Measurements from ENCODE around the gene MPPED1.

The MPPED1 gene

GRCh38 chr22:43411040-43411868 is 560 bp upstream of the MPPED1 start:
- Mint-ChIP-seq H3K27ac (no peak overlapping the region), H3K4me3 (no peak overlapping the region), H3K27me3 (peaks cover 29% of the 10 kb centered on the region), H3K4me1 (no peaks in the 10 kb centered on the region), H3K9me3 (no peaks in the 10 kb centered on the region), H3K36me3 (no peaks in the 10 kb centered on the region)
- DNase-seq (ENCODE audit: low spot score in 2 of 2), result no peak
- ATAC-seq (ENCODE audit: low read depth), result no peak

GRCh38 chr22:43412808-43413795 is 1.3 kb downstream of the MPPED1 start:
- Mint-ChIP-seq H3K27me3 (peaks cover 25% of the 10 kb centered on the region), H3K4me3 (no peak overlapping the region), H3K36me3 (no peaks in the 10 kb centered on the region), H3K27ac (no peak overlapping the region), H3K4me1 (no peaks in the 10 kb centered on the region), H3K9me3 (no peaks in the 10 kb centered on the region)
- DNase-seq (ENCODE audit: low spot score in 2 of 2), result no peak
- ATAC-seq (ENCODE audit: low read depth), result no peak

DNA sequence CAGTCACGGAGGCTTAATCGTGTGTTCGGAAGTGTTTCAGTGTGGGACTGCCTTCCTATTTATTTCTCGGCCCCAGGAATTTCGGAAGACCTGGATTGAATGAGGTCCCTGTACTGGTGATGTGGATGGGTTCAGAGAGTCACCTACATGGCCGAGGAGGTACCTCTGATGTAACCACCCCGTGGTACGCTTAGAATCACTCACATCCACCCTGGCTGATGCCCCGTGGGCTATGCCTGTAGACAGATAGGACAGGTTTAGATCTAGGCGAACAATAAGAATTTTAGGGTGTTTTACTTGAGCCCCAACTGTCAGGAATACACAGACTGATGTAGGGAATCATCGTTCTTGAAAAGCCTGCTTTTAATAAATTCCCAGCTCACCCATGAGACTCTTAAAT is 2.0 kb downstream of the MPPED1 start:
- no peak overlapping the region for H3K4me3 Mint-ChIP-seq
- H3K4me1 Mint-ChIP-seq, result no peaks in the 10 kb centered on the region
- no peak for DNase-seq (ENCODE audit: low spot score in 2 of 2)
- H3K27me3 Mint-ChIP-seq, result peaks cover 24% of the 10 kb centered on the region
- no peak for ATAC-seq (ENCODE audit: low read depth)
- no peaks in the 10 kb centered on the region for H3K9me3 Mint-ChIP-seq
- H3K36me3 Mint-ChIP-seq, result no peaks in the 10 kb centered on the region
- no peak overlapping the region for H3K27ac Mint-ChIP-seq

GRCh38 chr22:43415681-43416080 is 3.9 kb downstream of the MPPED1 start:
- ATAC-seq (ENCODE audit: low read depth) (no peak), DNase-seq (ENCODE audit: low spot score in 2 of 2) (no peak)
- Mint-ChIP-seq H3K27me3 (peaks cover 15% of the 10 kb centered on the region), H3K4me3 (no peak overlapping the region), H3K4me1 (no peaks in the 10 kb centered on the region), H3K36me3 (no peaks in the 10 kb centered on the region), H3K27ac (no peak overlapping the region), H3K9me3 (no peaks in the 10 kb centered on the region)

DNA sequence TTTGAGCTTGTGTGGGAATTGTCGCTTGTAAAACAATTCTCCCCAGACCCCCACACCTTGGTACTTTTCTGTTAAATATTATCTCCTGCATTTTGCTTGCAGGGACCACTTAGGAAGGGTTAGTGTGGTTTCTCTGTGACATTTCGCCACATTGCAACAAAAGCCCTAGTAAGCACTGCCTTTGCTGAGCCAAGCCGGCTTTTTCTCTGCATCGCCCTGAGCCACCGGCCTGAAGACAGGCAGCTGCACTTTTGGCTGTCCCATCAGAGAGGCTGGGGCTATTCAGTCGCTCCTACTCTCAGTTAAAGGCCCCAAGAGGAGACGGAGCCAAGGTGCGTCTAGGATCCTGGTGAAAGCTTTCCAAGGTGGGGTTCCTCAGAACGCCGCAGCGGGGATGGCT is 5.7 kb downstream of the MPPED1 start:
- no peak overlapping the region for H3K27ac Mint-ChIP-seq
- peaks cover 15% of the 10 kb centered on the region for H3K27me3 Mint-ChIP-seq
- no peaks in the 10 kb centered on the region for H3K36me3 Mint-ChIP-seq
- no peaks in the 10 kb centered on the region for H3K9me3 Mint-ChIP-seq
- DNase-seq (ENCODE audit: low spot score in 2 of 2) (no peak), ATAC-seq (ENCODE audit: low read depth) (no peak)
- no peaks in the 10 kb centered on the region for H3K4me1 Mint-ChIP-seq
- H3K4me3 Mint-ChIP-seq, result no peak overlapping the region

DNA sequence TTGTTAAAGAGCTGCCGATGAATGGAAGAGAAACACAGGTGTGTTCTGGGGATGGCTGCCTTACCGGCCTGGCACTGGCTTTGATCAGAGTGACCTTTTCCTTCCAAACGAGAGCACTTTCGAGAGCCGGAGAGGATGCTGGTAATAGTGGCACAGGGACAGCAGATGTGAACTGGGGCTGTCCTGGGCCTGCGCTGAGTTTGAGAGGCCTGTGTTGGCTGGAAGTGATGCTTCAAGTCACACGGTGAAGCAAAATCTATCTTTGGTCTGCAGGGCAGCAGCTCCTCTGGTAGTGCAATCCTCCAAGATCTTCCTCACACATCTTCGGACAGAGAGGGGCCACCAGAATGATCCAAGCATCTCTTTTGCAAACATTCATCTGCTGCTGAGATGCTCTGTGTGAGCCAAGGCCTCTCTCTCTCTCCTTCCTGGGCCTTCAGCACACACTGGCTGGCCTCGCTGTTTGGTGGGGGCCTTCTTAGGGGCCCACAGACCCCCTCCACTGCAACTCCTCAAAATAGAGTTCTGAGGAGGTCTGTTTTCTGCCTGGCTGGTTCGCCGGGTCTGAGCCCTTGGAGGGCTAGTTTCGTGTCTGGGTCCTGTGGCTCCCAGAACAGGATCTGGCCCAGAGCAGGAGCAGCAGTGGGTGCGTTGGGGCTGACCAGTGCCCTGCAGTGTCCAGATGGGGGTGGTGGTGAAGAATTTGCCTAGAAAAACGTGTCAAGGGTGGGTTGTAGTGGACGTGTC is 6.4 kb downstream of the MPPED1 start:
- Mint-ChIP-seq H3K27me3 (peaks cover 10% of the 10 kb centered on the region), H3K4me3 (no peak overlapping the region), H3K36me3 (no peaks in the 10 kb centered on the region), H3K4me1 (no peaks in the 10 kb centered on the region), H3K9me3 (no peaks in the 10 kb centered on the region), H3K27ac (no peak overlapping the region)
- DNase-seq (ENCODE audit: low spot score in 2 of 2) (no peak), ATAC-seq (ENCODE audit: low read depth) (no peak)

DNA sequence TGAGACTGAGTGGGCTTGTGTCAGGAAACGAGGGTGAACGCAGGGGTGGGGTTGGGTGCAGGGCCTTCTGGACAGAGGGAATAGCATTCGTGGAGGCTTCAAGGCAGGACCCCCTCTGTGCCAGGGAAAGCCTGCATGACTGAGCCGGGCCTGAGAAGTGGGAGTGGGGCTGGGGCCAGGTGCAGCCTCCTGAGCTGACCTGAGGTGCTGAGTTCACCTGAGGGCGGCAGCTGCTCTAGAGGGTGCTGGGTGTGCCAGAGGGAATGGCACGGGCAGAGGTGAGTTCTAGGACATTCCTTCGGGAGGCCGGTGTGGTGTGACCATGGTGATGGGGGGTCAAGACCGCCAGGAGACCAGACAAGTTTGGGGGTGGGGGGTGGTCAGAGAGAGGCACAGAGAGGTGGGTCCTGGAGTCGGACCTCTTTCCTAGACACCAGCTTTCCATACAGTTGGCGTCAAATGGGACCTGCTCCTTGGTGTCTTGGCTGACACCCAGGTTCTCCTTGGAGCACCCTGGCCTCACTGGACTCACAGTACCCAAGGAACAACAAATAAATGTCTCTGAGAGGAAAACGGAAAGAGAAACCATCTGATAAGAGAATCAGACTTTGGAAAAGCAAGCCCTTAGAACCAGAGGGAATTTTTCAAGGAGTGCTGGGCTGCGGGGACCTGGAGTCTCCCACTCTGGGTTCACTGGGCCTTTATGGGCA is 7.7 kb downstream of the MPPED1 start:
- Mint-ChIP-seq H3K9me3 (no peaks in the 10 kb centered on the region), H3K27ac (no peak overlapping the region), H3K4me1 (no peaks in the 10 kb centered on the region), H3K27me3 (peaks cover 3% of the 10 kb centered on the region), H3K36me3 (no peaks in the 10 kb centered on the region), H3K4me3 (no peak overlapping the region)
- ATAC-seq (ENCODE audit: low read depth) (no peak), DNase-seq (ENCODE audit: low spot score in 2 of 2) (no peak)

- Mint-ChIP-seq H3K9me3 (no peaks in the 10 kb centered on the region), H3K27ac (no peak overlapping the region), H3K4me1 (no peaks in the 10 kb centered on the region), H3K27me3 (peaks cover 3% of the 10 kb centered on the region), H3K36me3 (no peaks in the 10 kb centered on the region), H3K4me3 (no peak overlapping the region)
- no peak for ATAC-seq (ENCODE audit: low read depth)
- no peak for DNase-seq (ENCODE audit: low spot score in 2 of 2)
Measured at GRCh38 chr22:43421046-43421665, 9.3 kb downstream of the MPPED1 start.

- H3K4me1 Mint-ChIP-seq, result no peaks in the 10 kb centered on the region
- H3K27me3 Mint-ChIP-seq, result peaks cover 6% of the 10 kb centered on the region
- no peaks in the 10 kb centered on the region for H3K36me3 Mint-ChIP-seq
- H3K9me3 Mint-ChIP-seq, result no peaks in the 10 kb centered on the region
- DNase-seq (ENCODE audit: low spot score in 2 of 2), result no peak
- no peak for ATAC-seq (ENCODE audit: low read depth)
- H3K4me3 Mint-ChIP-seq, result no peak overlapping the region
- H3K27ac Mint-ChIP-seq, result no peak overlapping the region
Measured at GRCh38 chr22:43421914-43422615, 10.3 kb downstream of the MPPED1 start.

GRCh38 chr22:43423046-43423445 is 11.2 kb downstream of the MPPED1 start:
- ATAC-seq (ENCODE audit: low read depth) (no peak), DNase-seq (ENCODE audit: low spot score in 2 of 2) (no peak)
- H3K9me3 Mint-ChIP-seq, result no peaks in the 10 kb centered on the region
- H3K27ac Mint-ChIP-seq, result no peak overlapping the region
- no peaks in the 10 kb centered on the region for H3K36me3 Mint-ChIP-seq
- H3K4me1 Mint-ChIP-seq, result no peaks in the 10 kb centered on the region
- no peak overlapping the region for H3K4me3 Mint-ChIP-seq
- H3K27me3 Mint-ChIP-seq, result peaks cover 10% of the 10 kb centered on the region

GRCh38 chr22:43424201-43424600 is 12.4 kb downstream of the MPPED1 start:
- no peaks in the 10 kb centered on the region for H3K4me1 Mint-ChIP-seq
- peaks cover 13% of the 10 kb centered on the region for H3K27me3 Mint-ChIP-seq
- DNase-seq (ENCODE audit: low spot score in 2 of 2) (no peak), ATAC-seq (ENCODE audit: low read depth) (no peak)
- H3K27ac Mint-ChIP-seq, result no peak overlapping the region
- no peaks in the 10 kb centered on the region for H3K36me3 Mint-ChIP-seq
- H3K4me3 Mint-ChIP-seq, result no peak overlapping the region
- no peaks in the 10 kb centered on the region for H3K9me3 Mint-ChIP-seq

DNA sequence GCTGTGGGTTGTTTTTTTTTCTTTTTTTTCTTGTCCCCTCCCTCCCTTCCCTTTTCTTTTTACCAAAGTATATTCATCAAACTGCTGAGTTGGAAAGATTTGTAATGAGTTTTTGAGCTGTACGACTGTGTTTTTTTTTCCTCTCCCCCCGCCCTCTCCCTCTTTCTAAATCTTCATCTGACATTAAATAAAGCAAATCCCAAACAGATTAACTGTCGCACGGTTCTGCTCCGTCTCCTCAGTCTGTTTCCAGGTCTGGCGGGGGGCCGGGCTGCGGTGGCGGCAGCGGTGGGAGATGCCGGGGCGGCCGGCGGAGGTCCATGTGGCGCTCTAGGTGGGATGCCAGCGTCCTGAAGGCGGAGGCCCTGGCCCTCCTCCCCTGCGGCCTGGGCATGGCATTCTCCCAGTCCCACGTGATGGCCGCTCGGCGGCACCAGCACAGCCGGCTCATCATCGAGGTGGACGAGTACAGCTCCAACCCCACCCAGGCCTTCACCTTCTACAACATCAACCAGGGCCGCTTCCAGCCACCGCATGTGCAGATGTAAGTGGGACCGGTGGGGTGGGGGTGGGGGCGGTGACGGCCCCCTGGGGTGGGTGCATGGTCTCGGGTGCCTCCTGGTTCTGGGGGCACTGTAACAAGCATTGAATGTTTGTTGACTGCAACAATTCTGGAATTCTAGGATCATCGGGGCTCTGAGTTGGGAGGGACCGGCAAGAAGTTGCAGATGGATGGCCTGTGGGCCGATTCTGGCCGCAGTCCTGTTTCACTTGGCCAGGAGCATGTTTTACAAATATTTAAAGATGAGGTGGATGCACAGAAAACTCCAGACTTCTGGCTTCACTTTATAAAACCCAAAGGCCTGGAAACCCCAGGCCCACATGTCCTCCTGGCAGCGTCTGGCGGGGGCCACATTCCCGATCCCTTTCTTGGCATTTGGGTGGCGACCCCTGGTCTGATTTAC is 13.1 kb downstream of the MPPED1 start:
- DNase-seq (ENCODE audit: low spot score in 2 of 2) (no peak), ATAC-seq (ENCODE audit: low read depth) (no peak)
- H3K9me3 Mint-ChIP-seq, result no peaks in the 10 kb centered on the region
- H3K36me3 Mint-ChIP-seq, result no peaks in the 10 kb centered on the region
- no peak overlapping the region for H3K27ac Mint-ChIP-seq
- H3K4me3 Mint-ChIP-seq, result no peak overlapping the region
- H3K27me3 Mint-ChIP-seq, result peaks cover 18% of the 10 kb centered on the region
- no peaks in the 10 kb centered on the region for H3K4me1 Mint-ChIP-seq
